HG02763 (cell line): ENCODE results near the gene TMC5.
"Not testable (repeated sequence)": the region's sequence is repeated elsewhere in the genome, so short reads cannot be mapped to it uniquely, and the experiment has no call there.

ENCODE experiments used
- ATAC-seq: cut with Tn5 transposase; IDR thresholded peaks from one replicate; pipeline ENCODE4 v1.9.1; 2021; ENCODE audit warnings: mild to moderate bottlenecking, moderate library complexity; ENCODE audit not compliant: unreplicated experiment

TMC5 gene

DNA sequence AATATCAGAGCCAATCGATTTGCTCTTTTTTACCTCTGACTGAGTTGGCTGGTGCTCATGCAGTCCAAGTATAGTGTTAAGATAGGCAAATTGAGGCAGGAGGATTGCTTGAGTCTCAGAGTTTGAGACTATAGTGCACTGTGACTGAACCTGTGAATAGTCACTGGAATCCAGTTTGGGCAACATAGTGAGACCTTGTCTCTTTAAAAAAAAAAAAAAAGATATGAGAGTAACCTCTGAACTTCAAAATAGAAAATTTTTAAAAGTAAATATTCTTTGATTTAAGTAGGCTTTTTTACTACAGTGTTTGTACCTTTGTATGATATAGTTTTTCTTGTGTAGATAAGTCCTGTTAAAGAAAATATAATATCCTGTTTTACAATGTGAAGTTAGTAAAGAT lies 109.5 kb downstream of the TMC5 start:
- no peak for ATAC-seq

- ATAC-seq = no peak
Measured at GRCh38 chr16:19528666-19529065, 111.0 kb downstream of the TMC5 start.

GRCh38 chr16:19532601-19533000 lies 114.9 kb downstream of the TMC5 start:
- ATAC-seq = no peak

GRCh38 chr16:19540241-19540970 lies 122.7 kb downstream of the TMC5 start:
- ATAC-seq = no peak

DNA sequence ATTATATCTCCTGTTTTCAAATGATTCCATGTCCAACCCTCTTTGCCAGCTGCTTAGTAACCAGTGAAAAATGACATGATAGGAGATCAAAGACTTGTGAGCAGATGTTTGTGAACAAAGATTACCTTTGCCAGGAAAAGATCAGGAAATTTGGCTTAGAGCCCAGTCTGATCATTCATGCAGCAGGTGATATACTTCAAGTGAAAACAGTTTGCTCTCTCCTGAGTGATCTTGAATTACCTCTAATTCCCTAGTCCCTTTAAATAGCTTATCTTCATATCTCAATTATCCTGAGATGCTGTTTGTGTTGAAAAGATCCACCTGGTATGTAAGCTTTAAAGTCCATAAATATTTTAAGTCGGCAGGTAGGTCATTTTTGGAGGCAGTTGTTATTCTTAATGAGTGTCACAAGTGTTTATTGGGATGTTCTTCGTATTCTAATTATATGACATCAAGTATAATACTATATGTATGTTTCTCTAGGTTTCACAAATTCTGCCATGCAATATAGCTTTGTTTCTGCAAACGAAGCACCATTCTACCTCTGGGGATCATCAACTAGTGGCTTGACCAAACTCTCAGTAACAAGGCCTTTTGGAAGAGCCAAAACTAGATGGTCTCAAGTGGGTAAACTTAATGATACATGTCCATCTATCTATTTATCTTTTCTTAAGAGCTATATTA lies 124.6 kb downstream of the TMC5 start:
- no peak for ATAC-seq

- not testable (repeated sequence) for ATAC-seq
Measured at GRCh38 chr16:19543278-19543996, 125.8 kb downstream of the TMC5 start.

GRCh38 chr16:19548144-19548543 lies 130.5 kb downstream of the TMC5 start:
- no peak for ATAC-seq
